Loucy (cell line): ENCODE data around the gene PTTG1IP.

Experiments used
- EZH2phosphoT487 ChIP-seq: fragments of 200-600 bp; IDR thresholded peaks from 2 replicates; pipeline ENCODE4 v1.6.1; 2018; ENCODE audit warnings: antibody characterized with exemption, mild to moderate bottlenecking, moderate library complexity, borderline replicate concordance
- TF ChIP-seq, protein P1 (sequence below): fragments of 200-600 bp; sonication (generic); conservative IDR thresholded peaks from 2 replicates; pipeline ENCODE4 v1.5.1; 2014; ENCODE audit warnings: mild to moderate bottlenecking, antibody characterized with exemption, low read length

DNA sequence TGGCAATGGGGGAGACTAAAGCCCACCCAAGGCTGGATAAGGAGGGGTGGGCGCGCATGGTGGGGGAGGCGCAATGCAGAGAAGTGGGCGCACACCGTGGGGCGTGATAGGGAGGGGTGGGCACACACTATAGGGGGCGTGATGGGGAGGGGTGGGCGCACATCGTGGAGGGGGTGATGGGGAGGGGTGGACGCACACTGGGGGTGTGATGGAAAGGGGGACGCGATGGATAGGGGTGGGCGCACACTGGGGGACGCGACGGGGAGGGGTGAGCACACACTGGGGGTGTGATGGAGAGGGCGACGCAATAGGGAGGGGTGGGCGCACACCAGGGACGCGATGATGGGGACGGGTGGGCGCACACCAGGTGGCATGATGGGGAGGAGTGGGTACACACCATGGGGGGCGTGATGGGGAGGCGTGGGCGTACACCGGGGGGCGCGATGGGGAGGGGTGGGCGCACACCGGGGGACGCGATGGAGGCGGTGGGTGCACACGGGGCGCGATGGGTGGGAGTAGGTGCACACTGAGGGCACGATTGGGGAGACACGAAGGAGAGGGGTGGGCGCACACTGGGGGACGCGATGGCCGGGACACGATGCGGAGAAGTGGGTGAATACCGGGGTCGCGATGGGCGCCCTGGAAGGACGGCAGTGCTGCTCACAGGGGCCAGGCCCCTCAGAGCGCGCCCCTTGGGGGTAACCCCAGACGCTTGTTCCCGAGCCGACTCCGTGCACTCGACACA lies 56.6 kb downstream of the PTTG1IP start:
- TF ChIP-seq, protein P1, sequence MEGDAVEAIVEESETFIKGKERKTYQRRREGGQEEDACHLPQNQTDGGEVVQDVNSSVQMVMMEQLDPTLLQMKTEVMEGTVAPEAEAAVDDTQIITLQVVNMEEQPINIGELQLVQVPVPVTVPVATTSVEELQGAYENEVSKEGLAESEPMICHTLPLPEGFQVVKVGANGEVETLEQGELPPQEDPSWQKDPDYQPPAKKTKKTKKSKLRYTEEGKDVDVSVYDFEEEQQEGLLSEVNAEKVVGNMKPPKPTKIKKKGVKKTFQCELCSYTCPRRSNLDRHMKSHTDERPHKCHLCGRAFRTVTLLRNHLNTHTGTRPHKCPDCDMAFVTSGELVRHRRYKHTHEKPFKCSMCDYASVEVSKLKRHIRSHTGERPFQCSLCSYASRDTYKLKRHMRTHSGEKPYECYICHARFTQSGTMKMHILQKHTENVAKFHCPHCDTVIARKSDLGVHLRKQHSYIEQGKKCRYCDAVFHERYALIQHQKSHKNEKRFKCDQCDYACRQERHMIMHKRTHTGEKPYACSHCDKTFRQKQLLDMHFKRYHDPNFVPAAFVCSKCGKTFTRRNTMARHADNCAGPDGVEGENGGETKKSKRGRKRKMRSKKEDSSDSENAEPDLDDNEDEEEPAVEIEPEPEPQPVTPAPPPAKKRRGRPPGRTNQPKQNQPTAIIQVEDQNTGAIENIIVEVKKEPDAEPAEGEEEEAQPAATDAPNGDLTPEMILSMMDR: no peak
- no peak for TF ChIP-seq EZH2phosphoT487
